Immature natural killer cell (primary cell): ENCODE data around the gene SEPTIN10. TPM values are rescaled to one million over a fixed set of nuclear protein-coding genes. Genes with fewer than 3 reads are reported as not detected.

Experiments used
- DNase-seq, 3 donors: peaks; one replicate each; pipeline ENCODE4 v3.0.0; 2022; ENCODE audit warnings: mixed read lengths in 1 of 3
- H3K27ac Mint-ChIP-seq, 6 donors: one replicate each; pipeline ENCODE4 v1.8.0; 2020; ENCODE audit warnings: mixed read lengths in 6 of 6, mild to moderate bottlenecking in 5 of 6, inconsistent platforms in 4 of 6, moderate library complexity in 3 of 6
- H3K27me3 Mint-ChIP-seq, 3 donors: one replicate each; pipeline ENCODE4 v1.8.0; 2020 to 2021; ENCODE audit warnings: low read depth in 3 of 3, mild to moderate bottlenecking in 3 of 3, mixed read lengths in 3 of 3, moderate library complexity in 3 of 3, inconsistent platforms in 1 of 3
- H3K36me3 Mint-ChIP-seq, 3 donors: one replicate each; pipeline ENCODE4 v1.8.0; 2020; ENCODE audit warnings: mixed read lengths in 3 of 3, inconsistent platforms in 2 of 3, mild to moderate bottlenecking in 2 of 3
- H3K4me1 Mint-ChIP-seq, 2 donors: one replicate each; pipeline ENCODE4 v1.8.0; 2020; ENCODE audit warnings: inconsistent platforms in 2 of 2, mild to moderate bottlenecking in 2 of 2, mixed read lengths in 2 of 2, moderate library complexity in 1 of 2
- H3K4me3 Mint-ChIP-seq, 5 donors: one replicate each; pipeline ENCODE4 v1.8.0; 2020; ENCODE audit warnings: mild to moderate bottlenecking in 5 of 5, mixed read lengths in 5 of 5, inconsistent platforms in 3 of 5, moderate library complexity in 3 of 5
- H3K9me3 Mint-ChIP-seq, 6 donors: one replicate each; pipeline ENCODE4 v1.8.0; 2020; ENCODE audit warnings: mild to moderate bottlenecking in 6 of 6, mixed read lengths in 6 of 6, inconsistent platforms in 4 of 6, moderate library complexity in 3 of 6
- polyA plus RNA-seq, 3 donors: library from polyadenylated mRNA; unstranded; fragments of 300-500 nt; fragmentation: Illumina TruSeq; gene quantifications; one replicate each; pipeline ENCODE4 v1.2.3, GENCODE V29; 2021

The SEPTIN10 gene
- polyA plus RNA-seq, 3 donors from 2014 or later: not detected

GRCh38 chr2:109523536-109524361 is 90.0 kb downstream of the SEPTIN10 start:
- H3K36me3 Mint-ChIP-seq: no peaks in the 10 kb centered on the region
- no peaks in the 10 kb centered on the region for H3K9me3 Mint-ChIP-seq
- DNase-seq: no peak
- H3K4me3 Mint-ChIP-seq: no peak overlapping the region
- no peak overlapping the region for H3K27ac Mint-ChIP-seq
- H3K27me3 Mint-ChIP-seq: peaks cover 0 to 10% (median 3%) of the 10 kb centered on the region in 3 donors
- no peaks in the 10 kb centered on the region for H3K4me1 Mint-ChIP-seq

GRCh38 chr2:109523121-109523520 is 90.6 kb downstream of the SEPTIN10 start:
- no peaks in the 10 kb centered on the region for H3K9me3 Mint-ChIP-seq

GRCh38 chr2:109522063-109522374 is 91.7 kb downstream of the SEPTIN10 start:
- no peaks in the 10 kb centered on the region for H3K36me3 Mint-ChIP-seq
- no peak overlapping the region for H3K4me3 Mint-ChIP-seq
- H3K27ac Mint-ChIP-seq: no peak overlapping the region
- H3K9me3 Mint-ChIP-seq: no peaks in the 10 kb centered on the region
- H3K27me3 Mint-ChIP-seq: peaks cover 0 to 10% (median 3%) of the 10 kb centered on the region in 3 donors
- H3K4me1 Mint-ChIP-seq: no peaks in the 10 kb centered on the region
- no peak for DNase-seq

More at GRCh38 chr2:109523121-109523520, 90.6 kb downstream of the SEPTIN10 start:
- no peak for DNase-seq
- no peaks in the 10 kb centered on the region for H3K4me1 Mint-ChIP-seq
- no peaks in the 10 kb centered on the region for H3K36me3 Mint-ChIP-seq
- peaks cover 0 to 10% (median 3%) of the 10 kb centered on the region in 3 donors for H3K27me3 Mint-ChIP-seq
- H3K4me3 Mint-ChIP-seq: no peak overlapping the region
- H3K27ac Mint-ChIP-seq: no peak overlapping the region

GRCh38 chr2:109521233-109522062 is 92.3 kb downstream of the SEPTIN10 start:
- Mint-ChIP-seq H3K27ac (no peak overlapping the region), H3K27me3 (peaks cover 0 to 6% (median 5%) of the 10 kb centered on the region in 3 donors)

GRCh38 chr2:109519513-109519912 is 94.3 kb downstream of the SEPTIN10 start:
- no peaks in the 10 kb centered on the region for H3K4me1 Mint-ChIP-seq
- H3K36me3 Mint-ChIP-seq: no peaks in the 10 kb centered on the region
- no peak for DNase-seq
- H3K4me3 Mint-ChIP-seq: no peak overlapping the region
- H3K27me3 Mint-ChIP-seq: peaks cover 0 to 10% (median 10%) of the 10 kb centered on the region in 3 donors
- H3K9me3 Mint-ChIP-seq: no peaks in the 10 kb centered on the region
- H3K27ac Mint-ChIP-seq: no peak overlapping the region

More at GRCh38 chr2:109521233-109522062, 92.3 kb downstream of the SEPTIN10 start:
- H3K9me3 Mint-ChIP-seq: no peaks in the 10 kb centered on the region
- no peaks in the 10 kb centered on the region for H3K36me3 Mint-ChIP-seq
- no peak overlapping the region for H3K4me3 Mint-ChIP-seq
- no peaks in the 10 kb centered on the region for H3K4me1 Mint-ChIP-seq
- no peak for DNase-seq

- no peaks in the 10 kb centered on the region for H3K36me3 Mint-ChIP-seq
- peaks cover 7 to 11% (median 7%) of the 10 kb centered on the region in 3 donors for H3K27me3 Mint-ChIP-seq
- no peaks in the 10 kb centered on the region for H3K9me3 Mint-ChIP-seq
- H3K27ac Mint-ChIP-seq: no peak overlapping the region
- H3K4me1 Mint-ChIP-seq: peaks cover 10 to 13% of the 10 kb centered on the region in 2 donors
- no peak for DNase-seq
- no peak overlapping the region for H3K4me3 Mint-ChIP-seq
Observed at GRCh38 chr2:109517118-109517889, 96.5 kb downstream of the SEPTIN10 start.

GRCh38 chr2:109516445-109517117 is 97.2 kb downstream of the SEPTIN10 start:
- no peaks in the 10 kb centered on the region for H3K9me3 Mint-ChIP-seq
- DNase-seq: no peak
- H3K4me3 Mint-ChIP-seq: no peak overlapping the region
- H3K27me3 Mint-ChIP-seq: peaks cover 7 to 15% (median 9%) of the 10 kb centered on the region in 3 donors
- peaks cover 10 to 13% of the 10 kb centered on the region in 2 donors for H3K4me1 Mint-ChIP-seq
- H3K36me3 Mint-ChIP-seq: no peaks in the 10 kb centered on the region
- no peak overlapping the region for H3K27ac Mint-ChIP-seq

GRCh38 chr2:109514857-109515256 is 98.9 kb downstream of the SEPTIN10 start:
- H3K27me3 Mint-ChIP-seq: peaks cover 7 to 16% (median 9%) of the 10 kb centered on the region in 3 donors
- peaks cover 10 to 13% of the 10 kb centered on the region in 2 donors for H3K4me1 Mint-ChIP-seq
- H3K4me3 Mint-ChIP-seq: no peak overlapping the region
- H3K36me3 Mint-ChIP-seq: no peaks in the 10 kb centered on the region
- H3K9me3 Mint-ChIP-seq: no peaks in the 10 kb centered on the region
- no peak overlapping the region for H3K27ac Mint-ChIP-seq
- DNase-seq: no peak

- Mint-ChIP-seq H3K27ac (peak overlapping the region in 2 of 6 donors; percentile 17 to 50), H3K27me3 (peaks cover 6 to 16% (median 9%) of the 10 kb centered on the region in 3 donors), H3K9me3 (no peaks in the 10 kb centered on the region), H3K36me3 (no peaks in the 10 kb centered on the region), H3K4me1 (peaks cover 10 to 13% of the 10 kb centered on the region in 2 donors), H3K4me3 (peak overlapping the region in 3 of 5 donors; percentile 43 to 77 (median 57))
- DNase-seq: peak; percentile 48 to 57 (median 50)
Observed at GRCh38 chr2:109513749-109514588, 99.8 kb downstream of the SEPTIN10 start.

GRCh38 chr2:109513230-109513629 is 100.5 kb downstream of the SEPTIN10 start:
- no peak overlapping the region for H3K27ac Mint-ChIP-seq
- no peaks in the 10 kb centered on the region for H3K9me3 Mint-ChIP-seq
- peak overlapping the region in 2 of 5 donors; percentile 57 to 77 for H3K4me3 Mint-ChIP-seq

GRCh38 chr2:109512076-109512475 is 101.7 kb downstream of the SEPTIN10 start:
- no peak for DNase-seq
- peaks cover 7 to 18% (median 9%) of the 10 kb centered on the region in 3 donors for H3K27me3 Mint-ChIP-seq
- no peak overlapping the region for H3K4me3 Mint-ChIP-seq
- H3K36me3 Mint-ChIP-seq: no peaks in the 10 kb centered on the region
- H3K4me1 Mint-ChIP-seq: peaks cover 10 to 13% of the 10 kb centered on the region in 2 donors
- no peaks in the 10 kb centered on the region for H3K9me3 Mint-ChIP-seq
- H3K27ac Mint-ChIP-seq: no peak overlapping the region

More at GRCh38 chr2:109513230-109513629, 100.5 kb downstream of the SEPTIN10 start:
- peaks cover 7 to 17% (median 9%) of the 10 kb centered on the region in 3 donors for H3K27me3 Mint-ChIP-seq
- H3K36me3 Mint-ChIP-seq: no peaks in the 10 kb centered on the region
- DNase-seq: no peak
- peaks cover 10 to 13% of the 10 kb centered on the region in 2 donors for H3K4me1 Mint-ChIP-seq

- no peaks in the 10 kb centered on the region for H3K9me3 Mint-ChIP-seq
- peaks cover 10 to 13% of the 10 kb centered on the region in 2 donors for H3K4me1 Mint-ChIP-seq
- H3K36me3 Mint-ChIP-seq: no peaks in the 10 kb centered on the region
- H3K27me3 Mint-ChIP-seq: peaks cover 7 to 15% (median 9%) of the 10 kb centered on the region in 3 donors
- H3K27ac Mint-ChIP-seq: no peak overlapping the region
- no peak overlapping the region for H3K4me3 Mint-ChIP-seq
- no peak for DNase-seq
Observed at GRCh38 chr2:109511168-109511567, 102.6 kb downstream of the SEPTIN10 start.
